Skeletal muscle cell (primary cell): Measurements from ENCODE around the gene MTX1.
A peak's percentile ranks its signal among the peaks of the same experiment; 100 is the strongest.
"Not testable (repeated sequence)": the region's sequence is repeated elsewhere in the genome, so short reads cannot be mapped to it uniquely, and the experiment has no call there.

ENCODE experiments used
- DNase-seq: peaks from one replicate; pipeline ENCODE4 v3.0.0-alpha.2; 2010; ENCODE audit warnings: low read depth
- H3K4me3 ChIP-seq: 2 replicates; pipeline ENCODE4 v1.5.1; 2011; ENCODE audit warnings: low read depth, mild to moderate bottlenecking, control low read depth, low read length, moderate library complexity

Gene MTX1

GRCh38 chr1:155208541-155209311, at the start of gene MTX1:
Gene MTX1, plus strand, starts transcription at chr1:155208695. Its CDS starts 110 bp downstream, at chr1:155208805.
- DNase-seq = peak; percentile 46
- peak within 1 kb of the TSS; percentile 89 for H3K4me3 ChIP-seq

- no peak overlapping the region for H3K4me3 ChIP-seq
- no peak for DNase-seq
Measured at GRCh38 chr1:155158991-155159390, 49.5 kb upstream of the MTX1 start.

- no peak for DNase-seq
- H3K4me3 ChIP-seq = no peak overlapping the region
Measured at GRCh38 chr1:155160128-155160527, 48.4 kb upstream of the MTX1 start.

GRCh38 chr1:155162631-155163030, 45.9 kb upstream of the MTX1 start:
- H3K4me3 ChIP-seq, DNase-seq: not testable (repeated sequence)

GRCh38 chr1:155163785-155164184, 44.7 kb upstream of the MTX1 start:
- DNase-seq, H3K4me3 ChIP-seq: not testable (repeated sequence)

- not testable (repeated sequence) for DNase-seq
Measured at GRCh38 chr1:155164625-155165024, 43.9 kb upstream of the MTX1 start.

GRCh38 chr1:155166051-155166470, 42.4 kb upstream of the MTX1 start:
- no peak overlapping the region for H3K4me3 ChIP-seq
- no peak for DNase-seq

More at GRCh38 chr1:155164625-155165024, 43.9 kb upstream of the MTX1 start:
- not testable (repeated sequence) for H3K4me3 ChIP-seq

- H3K4me3 ChIP-seq = no peak overlapping the region
- no peak for DNase-seq
Measured at GRCh38 chr1:155166471-155167165, 41.9 kb upstream of the MTX1 start.

- peak overlapping the region; percentile 18 for H3K4me3 ChIP-seq
- DNase-seq = peak; percentile 29
Measured at GRCh38 chr1:155167166-155168104, 41.1 kb upstream of the MTX1 start.

GRCh38 chr1:155168105-155168445, 40.4 kb upstream of the MTX1 start:
- DNase-seq, H3K4me3 ChIP-seq: not testable (repeated sequence)

- H3K4me3 ChIP-seq = no peak overlapping the region
- no peak for DNase-seq
Measured at GRCh38 chr1:155168456-155169210, 39.9 kb upstream of the MTX1 start.

- no peak overlapping the region for H3K4me3 ChIP-seq
Measured at GRCh38 chr1:155169541-155169940, 39.0 kb upstream of the MTX1 start.

GRCh38 chr1:155170101-155170785, 38.3 kb upstream of the MTX1 start:
- DNase-seq = no peak
- no peak overlapping the region for H3K4me3 ChIP-seq

More at GRCh38 chr1:155169541-155169940, 39.0 kb upstream of the MTX1 start:
- DNase-seq = no peak

GRCh38 chr1:155170806-155171205, 37.7 kb upstream of the MTX1 start:
- H3K4me3 ChIP-seq = no peak overlapping the region
- DNase-seq = no peak

- no peak for DNase-seq
- H3K4me3 ChIP-seq = peak overlapping the region; percentile 95
Measured at GRCh38 chr1:155171836-155172731, 36.4 kb upstream of the MTX1 start.

GRCh38 chr1:155172732-155173477, 35.6 kb upstream of the MTX1 start, which contains the start of gene KRTCAP2:
Gene KRTCAP2, minus strand, starts transcription at chr1:155173304. Its CDS starts 80 bp downstream, at chr1:155173224.
- DNase-seq = peak; percentile 81
- peak within 1 kb of the TSS; percentile 95 for H3K4me3 ChIP-seq
